ENCODE measurements around the gene SSBP3.
"Not testable (repeated sequence)": the region's sequence is repeated elsewhere in the genome, so short reads cannot be mapped to it uniquely, and the experiment has no call there.

The SSBP3 gene

GRCh38 chr1:54391450-54392209 is 14.6 kb downstream of the SSBP3 start:
- no peak for DNase-seq

DNA sequence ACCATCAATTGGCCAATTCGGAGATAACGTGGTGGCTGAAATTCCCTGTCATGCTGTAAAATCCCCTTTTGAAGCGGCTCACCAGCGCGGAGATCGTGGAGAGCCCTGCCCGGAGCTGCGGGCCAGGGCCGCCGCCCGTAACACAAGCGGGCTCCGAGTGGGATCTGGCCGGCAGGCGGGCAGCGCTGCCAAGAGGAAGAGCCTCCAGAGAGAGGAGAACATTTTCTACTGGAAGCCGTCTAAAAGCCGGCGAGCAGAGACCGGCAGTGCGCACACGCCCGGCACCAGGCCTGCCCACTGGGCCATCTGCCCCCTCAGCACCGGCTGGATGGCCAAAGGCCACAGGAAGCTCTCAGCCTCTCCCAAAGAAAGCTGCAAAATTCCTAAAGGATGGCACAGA is 15.5 kb downstream of the SSBP3 start:
- no peak for DNase-seq

GRCh38 chr1:54389608-54390007 is 16.6 kb downstream of the SSBP3 start:
- DNase-seq: not testable (repeated sequence)

DNA sequence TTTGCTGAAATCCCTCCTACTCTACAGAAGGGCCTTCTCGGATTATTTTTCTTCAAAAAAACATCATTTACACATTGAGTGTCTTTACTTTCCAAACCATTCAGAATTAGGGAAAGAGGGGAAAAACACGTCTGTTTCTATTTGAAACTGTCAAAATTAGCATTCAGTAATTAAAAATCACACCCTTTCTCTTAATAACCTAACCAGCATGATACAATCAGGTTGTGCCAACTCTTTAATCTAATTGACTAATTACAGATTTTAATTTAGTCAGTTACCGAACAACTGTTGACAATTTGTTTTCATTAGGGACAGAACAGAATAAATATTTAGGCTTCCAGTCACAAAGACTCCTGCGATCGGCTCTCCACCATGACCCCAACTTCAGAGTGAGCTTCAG is 18.8 kb downstream of the SSBP3 start:
- no peak for DNase-seq

- no peak for DNase-seq
These were observed 20.5 kb downstream of the SSBP3 start for GRCh38 chr1:54385727-54386022.

DNA sequence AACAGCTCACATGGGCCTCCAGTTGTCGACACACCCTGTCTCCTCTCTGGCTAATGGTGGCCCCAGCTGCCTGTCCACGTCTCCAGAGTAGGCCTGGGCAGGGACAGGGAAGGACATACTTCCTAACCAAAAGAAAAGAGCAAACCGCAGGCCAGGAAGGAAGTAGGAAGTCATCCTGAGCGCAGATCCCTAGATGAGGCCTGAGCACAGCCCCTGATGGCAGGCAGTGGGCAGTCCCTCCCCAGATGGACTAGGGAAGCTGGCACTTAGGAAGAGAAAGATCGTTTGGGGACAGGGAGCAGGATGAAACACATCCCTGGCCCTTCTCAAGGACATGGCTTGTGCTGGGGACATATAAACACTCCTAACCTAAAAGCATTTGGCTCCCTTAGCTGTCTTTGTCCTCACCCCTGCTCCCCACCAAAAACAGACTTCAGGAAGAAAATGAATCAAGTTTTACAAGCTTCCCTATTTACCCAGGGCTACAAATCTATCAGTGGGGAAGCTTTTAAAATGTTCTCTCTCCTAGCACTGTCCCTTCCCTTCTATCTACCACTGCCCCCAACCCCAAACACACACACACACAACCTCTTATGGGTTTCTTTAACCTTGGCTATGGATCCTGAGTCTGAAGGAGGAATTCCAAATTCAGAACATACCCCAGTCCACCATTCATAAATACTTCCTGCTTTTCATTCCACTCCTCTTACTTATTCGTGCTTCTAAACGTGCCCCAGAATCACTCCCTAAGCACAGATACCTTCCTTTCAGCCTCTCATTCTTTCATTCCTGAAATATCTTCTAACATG is 21.1 kb downstream of the SSBP3 start:
- DNase-seq: no peak

- DNase-seq: no peak
These were observed 21.7 kb downstream of the SSBP3 start for GRCh38 chr1:54384471-54384870.

- DNase-seq: no peak
These were observed 24.7 kb downstream of the SSBP3 start for GRCh38 chr1:54381524-54381923.

- DNase-seq: no peak
These were observed 25.8 kb downstream of the SSBP3 start for GRCh38 chr1:54380290-54380882.

DNA sequence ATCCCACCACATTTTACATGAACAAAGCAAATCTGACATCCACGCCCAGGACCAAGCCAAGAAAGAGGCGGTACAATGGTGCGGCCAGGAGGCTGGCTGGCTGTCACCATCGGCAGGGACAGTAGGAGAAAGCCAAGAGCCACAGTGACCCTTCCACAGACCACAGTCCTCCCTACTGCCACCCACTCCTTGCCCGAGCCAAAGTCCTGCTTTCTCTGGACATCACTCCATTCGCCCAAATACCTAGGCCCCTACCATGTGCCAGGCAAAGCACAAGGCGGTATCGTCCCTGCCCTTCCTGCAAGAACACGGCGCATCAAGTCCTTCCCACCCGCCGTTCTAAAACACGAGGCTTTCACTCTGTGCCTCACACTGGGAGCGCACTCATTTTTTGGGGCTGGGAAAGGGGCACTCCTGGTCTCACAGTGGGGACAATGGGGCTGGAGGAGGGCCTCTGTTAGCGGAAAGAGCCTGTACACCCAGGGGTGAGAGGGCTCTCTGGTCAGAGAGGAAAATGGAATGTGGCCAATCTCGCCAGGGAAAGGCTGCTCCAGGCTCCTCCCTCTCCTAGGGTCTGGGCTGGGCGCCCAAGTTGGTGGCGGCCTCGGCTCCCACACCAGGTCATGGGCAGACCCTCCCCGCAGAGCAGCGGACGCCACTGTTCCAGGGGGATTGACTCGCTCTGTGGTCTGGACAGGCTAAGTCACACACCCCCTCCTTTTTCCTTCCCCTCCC is 26.5 kb downstream of the SSBP3 start:
- no peak for DNase-seq

DNA sequence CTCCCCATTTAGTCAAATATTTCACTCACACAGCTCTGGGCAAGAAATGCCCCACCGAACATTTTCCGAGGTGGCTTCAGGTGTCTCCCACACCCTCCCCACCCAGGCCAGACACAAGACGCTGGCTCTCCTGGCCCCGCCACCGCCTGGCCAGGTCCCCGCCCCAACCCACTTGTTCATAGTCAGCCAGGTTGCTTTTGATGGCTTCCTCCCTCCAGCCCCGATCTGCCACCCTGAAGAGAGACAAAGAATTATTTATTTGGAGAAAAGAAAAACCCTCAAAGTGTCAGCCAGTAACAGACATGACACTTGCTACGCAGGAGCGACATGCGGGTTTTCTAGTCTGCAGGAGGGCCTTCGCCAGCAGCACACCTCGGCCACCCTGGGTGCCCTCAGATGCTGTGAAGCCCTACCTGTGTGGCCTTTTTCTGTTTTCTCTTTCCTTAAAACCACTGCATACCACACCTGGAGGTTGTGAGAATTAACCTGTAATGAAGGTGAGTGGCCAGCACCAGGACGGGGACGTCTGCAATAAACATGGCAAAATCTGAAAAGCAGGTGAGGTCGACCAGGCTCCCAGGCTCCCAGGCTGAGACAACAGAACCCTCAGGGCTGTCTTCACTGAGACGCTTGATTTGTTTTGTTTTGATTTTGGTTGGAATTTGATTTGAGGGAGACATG is 27.2 kb downstream of the SSBP3 start:
- DNase-seq: no peak

- DNase-seq: no peak
These were observed 27.9 kb downstream of the SSBP3 start for GRCh38 chr1:54378157-54378873.

GRCh38 chr1:54377040-54377691 is 29.0 kb downstream of the SSBP3 start:
- DNase-seq: no peak

GRCh38 chr1:54376430-54377039 is 29.7 kb downstream of the SSBP3 start:
- DNase-seq: no peak

- no peak for DNase-seq
These were observed 30.3 kb downstream of the SSBP3 start for GRCh38 chr1:54375712-54376429.

DNA sequence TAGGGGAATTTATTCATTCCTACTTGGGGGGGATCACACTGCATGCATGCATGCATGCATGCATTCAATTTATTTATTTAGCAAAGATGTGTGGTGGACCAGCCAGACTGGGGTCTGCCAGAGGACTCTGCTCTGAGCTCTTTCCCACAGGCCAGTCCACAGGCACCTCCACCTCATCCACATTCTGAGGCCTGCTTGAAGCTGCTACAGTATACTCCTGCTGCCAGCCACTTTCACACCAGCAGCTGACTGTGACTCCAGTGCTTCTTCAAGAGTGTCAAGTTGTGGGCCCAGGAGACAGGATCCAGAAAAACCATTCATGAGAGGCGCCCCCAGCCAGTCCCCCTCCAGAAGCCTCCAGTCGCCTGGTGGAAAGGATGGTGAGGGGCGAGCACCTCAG is 30.9 kb downstream of the SSBP3 start:
- DNase-seq: no peak

DNA sequence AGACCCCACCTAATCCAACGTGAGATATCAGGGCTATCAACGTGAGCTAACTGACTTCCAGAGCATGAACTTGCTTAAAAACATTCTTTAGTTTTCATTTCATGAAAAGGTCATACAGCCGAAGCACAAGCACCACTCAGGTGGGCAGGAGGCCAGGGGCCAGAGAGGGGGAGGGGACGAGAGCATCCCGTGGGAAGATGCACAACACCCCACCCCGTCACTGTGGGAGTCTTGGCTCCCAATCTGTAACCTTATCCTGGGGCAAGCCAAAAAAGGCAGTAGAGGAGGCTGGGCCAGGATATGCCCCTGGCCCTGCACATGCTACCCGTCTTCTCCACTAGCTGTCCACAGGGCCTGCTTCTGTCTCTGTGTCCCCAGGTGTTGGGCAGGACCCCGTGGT is 31.4 kb downstream of the SSBP3 start:
- no peak for DNase-seq

DNA sequence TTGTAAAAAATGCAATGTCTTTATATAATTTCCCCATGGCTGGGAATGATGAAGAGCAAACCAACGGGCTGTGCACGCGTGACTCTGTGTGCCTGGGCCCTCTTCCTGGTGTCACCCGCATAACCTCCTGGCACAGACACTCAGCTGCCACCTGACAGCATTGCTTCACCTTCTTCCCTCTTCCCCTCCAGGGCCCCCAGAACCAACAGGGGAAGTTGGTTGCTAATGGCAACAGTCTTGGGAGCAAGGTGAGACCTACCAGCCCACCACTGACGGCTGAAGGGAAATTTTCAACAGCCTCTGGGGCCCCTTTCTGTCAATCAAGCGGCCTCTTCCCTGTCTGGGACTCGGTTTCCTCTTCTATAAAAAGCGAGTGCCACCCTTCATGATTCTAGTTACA is 33.2 kb downstream of the SSBP3 start:
- DNase-seq: no peak

DNA sequence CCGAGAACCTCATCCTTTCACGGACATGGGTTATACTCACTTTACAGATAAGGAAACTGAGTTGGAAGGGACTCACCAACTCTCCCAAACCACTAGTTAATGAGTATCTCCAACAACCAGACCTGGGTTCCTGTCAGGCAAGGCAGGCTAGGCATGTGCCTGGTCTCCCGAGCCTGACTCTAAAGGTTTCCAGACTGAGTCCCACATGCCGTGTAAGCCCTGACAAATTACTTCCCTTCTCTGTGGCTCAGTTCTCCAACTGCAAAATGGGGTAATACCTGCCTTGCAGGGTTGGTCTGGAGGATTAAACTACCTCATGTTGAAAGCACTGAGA is 34.3 kb downstream of the SSBP3 start:
- DNase-seq: no peak
